Mononuclear cell (primary cell): ENCODE data around the gene STAB1. TPM values are rescaled to one million over a fixed set of nuclear protein-coding genes. Genes with fewer than 3 reads are reported as not detected.
A peak's percentile ranks its signal among the peaks of the same experiment; 100 is the strongest.

Experiments used
- H3K27me3 ChIP-seq: 2 replicates; pipeline ENCODE4 v1.6.0; 2011; ENCODE audit warnings: low read length, control low read depth; ENCODE audit not compliant: insufficient read depth
- H3K4me1 ChIP-seq: 2 replicates; pipeline ENCODE4 v1.5.1; 2011; ENCODE audit warnings: mild to moderate bottlenecking, low read length, control low read depth; ENCODE audit not compliant: insufficient read depth
- H3K4me3 ChIP-seq: 2 replicates; pipeline ENCODE4 v1.5.1; 2011; ENCODE audit warnings: mild to moderate bottlenecking, low read length, moderate library complexity
- H3K9me3 ChIP-seq: 2 replicates; pipeline ENCODE4 v1.5.1; 2011; ENCODE audit warnings: low read depth, mild to moderate bottlenecking, control low read depth, low read length
- total RNA-seq: library from RNA; depleted of rRNA; stranded (reverse); fragments of >200 nt; gene quantifications from one replicate; pipeline ENCODE4 v1.2.3, GENCODE V29; 2012

STAB1 gene
- total RNA-seq, 1 donor: 42.6 TPM

GRCh38 chr3:52487788-52488691 is 7.1 kb upstream of the STAB1 start:
- Histone ChIP-seq H3K4me1 (peaks cover 24% of the 10 kb centered on the region), H3K27me3 (no peaks in the 10 kb centered on the region), H3K4me3 (no peak overlapping the region), H3K9me3 (no peaks in the 10 kb centered on the region)

GRCh38 chr3:52488746-52489145 is 6.4 kb upstream of the STAB1 start:
- Histone ChIP-seq H3K27me3 (no peaks in the 10 kb centered on the region), H3K9me3 (no peaks in the 10 kb centered on the region), H3K4me1 (peaks cover 31% of the 10 kb centered on the region), H3K4me3 (no peak overlapping the region)

GRCh38 chr3:52489453-52489852 is 5.7 kb upstream of the STAB1 start:
- no peaks in the 10 kb centered on the region for H3K27me3 ChIP-seq
- H3K9me3 ChIP-seq: no peaks in the 10 kb centered on the region
- H3K4me3 ChIP-seq: no peak overlapping the region
- peaks cover 34% of the 10 kb centered on the region for H3K4me1 ChIP-seq

GRCh38 chr3:52490035-52490938 is 4.9 kb upstream of the STAB1 start:
- Histone ChIP-seq H3K4me1 (peaks cover 42% of the 10 kb centered on the region), H3K27me3 (no peaks in the 10 kb centered on the region), H3K9me3 (no peaks in the 10 kb centered on the region), H3K4me3 (no peak overlapping the region)

GRCh38 chr3:52490939-52491526 is 4.1 kb upstream of the STAB1 start:
- H3K9me3 ChIP-seq: no peaks in the 10 kb centered on the region
- H3K4me3 ChIP-seq: no peak overlapping the region
- peaks cover 50% of the 10 kb centered on the region for H3K4me1 ChIP-seq
- H3K27me3 ChIP-seq: no peaks in the 10 kb centered on the region

- Histone ChIP-seq H3K4me1 (peaks cover 60% of the 10 kb centered on the region), H3K27me3 (no peaks in the 10 kb centered on the region)
Measured at GRCh38 chr3:52492059-52492458, 3.1 kb upstream of the STAB1 start.

GRCh38 chr3:52493232-52494017 is 1.7 kb upstream of the STAB1 start:
- no peaks in the 10 kb centered on the region for H3K27me3 ChIP-seq
- H3K4me3 ChIP-seq: no peak overlapping the region
- no peaks in the 10 kb centered on the region for H3K9me3 ChIP-seq
- peaks cover 73% of the 10 kb centered on the region for H3K4me1 ChIP-seq

More at GRCh38 chr3:52492059-52492458, 3.1 kb upstream of the STAB1 start:
- no peaks in the 10 kb centered on the region for H3K9me3 ChIP-seq
- no peak overlapping the region for H3K4me3 ChIP-seq

- H3K4me1 ChIP-seq: peaks cover 84% of the 10 kb centered on the region
- no peaks in the 10 kb centered on the region for H3K9me3 ChIP-seq
- H3K27me3 ChIP-seq: no peaks in the 10 kb centered on the region
- no peak overlapping the region for H3K4me3 ChIP-seq
Measured at GRCh38 chr3:52494445-52494844, 693 bp upstream of the STAB1 start.

- Histone ChIP-seq H3K27me3 (no peaks in the 10 kb centered on the region), H3K4me1 (peaks cover 83% of the 10 kb centered on the region), H3K9me3 (no peaks in the 10 kb centered on the region), H3K4me3 (peak overlapping the region; percentile 34)
Measured at GRCh38 chr3:52495777-52496602, 852 bp downstream of the STAB1 start.

GRCh38 chr3:52498137-52499054 is 3.3 kb downstream of the STAB1 start:
- no peak overlapping the region for H3K4me3 ChIP-seq
- H3K4me1 ChIP-seq: peaks cover 69% of the 10 kb centered on the region
- H3K9me3 ChIP-seq: no peaks in the 10 kb centered on the region
- no peaks in the 10 kb centered on the region for H3K27me3 ChIP-seq

- H3K9me3 ChIP-seq: no peaks in the 10 kb centered on the region
- H3K4me3 ChIP-seq: no peak overlapping the region
- H3K4me1 ChIP-seq: peaks cover 47% of the 10 kb centered on the region
- H3K27me3 ChIP-seq: no peaks in the 10 kb centered on the region
Measured at GRCh38 chr3:52501046-52501445, 5.9 kb downstream of the STAB1 start.

- peaks cover 38% of the 10 kb centered on the region for H3K4me1 ChIP-seq
- no peaks in the 10 kb centered on the region for H3K27me3 ChIP-seq
- no peak overlapping the region for H3K4me3 ChIP-seq
- no peaks in the 10 kb centered on the region for H3K9me3 ChIP-seq
Measured at GRCh38 chr3:52502001-52502400, 6.9 kb downstream of the STAB1 start.

GRCh38 chr3:52502808-52503350 is 7.7 kb downstream of the STAB1 start:
- H3K4me1 ChIP-seq: peaks cover 29% of the 10 kb centered on the region
- H3K27me3 ChIP-seq: no peaks in the 10 kb centered on the region
- H3K9me3 ChIP-seq: no peaks in the 10 kb centered on the region
- no peak overlapping the region for H3K4me3 ChIP-seq
